Suprapubic skin (tissue), 4 donors: ENCODE results near the gene CCDC106. TPM values are rescaled to one million over a fixed set of nuclear protein-coding genes. Genes with fewer than 3 reads are reported as not detected.

Experiments
- DNase-seq, 2 donors: peaks; one replicate each; pipeline ENCODE4 v3.0.0-alpha.2; 2019; ENCODE audit warnings: low spot score in 2 of 2
- H3K27ac ChIP-seq: fragments of 200-600 bp; sonication (generic); one replicate; pipeline ENCODE4 v1.5.1; 2019
- H3K27me3 ChIP-seq: fragments of 200-600 bp; sonication (generic); one replicate; pipeline ENCODE4 v1.5.1; 2019
- H3K36me3 ChIP-seq: fragments of 200-600 bp; sonication (generic); one replicate; pipeline ENCODE4 v1.5.1; 2019
- H3K4me1 ChIP-seq: fragments of 200-600 bp; sonication (generic); one replicate; pipeline ENCODE4 v1.5.1; 2019
- H3K4me3 ChIP-seq: fragments of 200-600 bp; sonication (generic); one replicate; pipeline ENCODE4 v1.5.1; 2019; ENCODE audit warnings: mild to moderate bottlenecking
- H3K9me3 ChIP-seq: fragments of 200-600 bp; sonication (generic); one replicate; pipeline ENCODE4 v1.5.1; 2019
- CTCF ChIP-seq, 2 donors: fragments of 200-600 bp in 1 of 2; fragments of 450-650 bp in 1 of 2; sonication (generic) in 1 of 2; IDR thresholded peaks; one replicate each; pipeline ENCODE4 v1.5.1; 2016 to 2019; ENCODE audit warnings: antibody characterized with exemption in 2 of 2, mild to moderate bottlenecking in 1 of 2, moderate library complexity in 1 of 2
- EP300 ChIP-seq: sonication (generic); formaldehyde crosslinking; IDR thresholded peaks from one replicate; pipeline ENCODE4 v1.6.1; 2017; ENCODE audit warnings: antibody characterized with exemption
- POLR2A ChIP-seq, 2 donors: fragments of 450-650 bp; IDR thresholded peaks; one replicate each; pipeline ENCODE4 v1.6.1; 2017; ENCODE audit warnings: antibody characterized with exemption in 2 of 2, mild to moderate bottlenecking in 2 of 2, moderate library complexity in 2 of 2
- POLR2AphosphoS5 ChIP-seq, 3 donors: sonication (generic); formaldehyde crosslinking; IDR thresholded peaks; one replicate each; pipeline ENCODE4 v1.6.1; 2017; ENCODE audit warnings: antibody characterized with exemption in 3 of 3
- WGBS: methylation state at CpG from one replicate; pipeline ENCODE4 v1.1.5; 2018; 5-methylcytosine and 5-hydroxymethylcytosine counted together
- total RNA-seq, 4 donors: library from RNA; depleted of rRNA; stranded (reverse); fragments of >200 nt; gene quantifications; one replicate each; pipeline ENCODE4 v1.1.0, GENCODE V29; 2016

The CCDC106 gene
- total RNA-seq, 4 donors from 2014 or later = 6.2 to 18.3 (median 8.5) TPM

GRCh38 chr19:55663846-55664536, 16.0 kb downstream of the CCDC106 start:
- Histone ChIP-seq H3K36me3 (peaks cover 97% of the 10 kb centered on the region), H3K27me3 (no peaks in the 10 kb centered on the region), H3K9me3 (no peaks in the 10 kb centered on the region), H3K4me1 (peaks cover 28% of the 10 kb centered on the region), H3K4me3 (no peak overlapping the region), H3K27ac (no peak overlapping the region)
- DNase-seq = no peak
- TF ChIP-seq CTCF (IDR thresholded peaks at IDR 0.05) = no peak
- no peak for TF ChIP-seq EP300
- no peak for TF ChIP-seq POLR2AphosphoS5 (IDR thresholded peaks at IDR 0.05)
- no peak for TF ChIP-seq POLR2A (IDR thresholded peaks at IDR 0.05)
- 87% methylated on average over 9 of the region's 20 CpGs for WGBS

GRCh38 chr19:55666343-55667005, 18.5 kb downstream of the CCDC106 start:
- 100% methylated on average over 2 of the region's 12 CpGs for WGBS
- peaks cover 93% of the 10 kb centered on the region for H3K36me3 ChIP-seq

GRCh38 chr19:55667006-55667381, 19.0 kb downstream of the CCDC106 start:
- WGBS = 88% methylated on average over 4 of the region's 4 CpGs
- TF ChIP-seq CTCF (IDR thresholded peaks at IDR 0.05) (no peak), EP300 (no peak), POLR2AphosphoS5 (IDR thresholded peaks at IDR 0.05) (no peak), POLR2A (IDR thresholded peaks at IDR 0.05) (no peak)
- H3K9me3 ChIP-seq = no peaks in the 10 kb centered on the region
- H3K36me3 ChIP-seq = peaks cover 88% of the 10 kb centered on the region
- no peaks in the 10 kb centered on the region for H3K27me3 ChIP-seq
- DNase-seq = no peak
- H3K4me1 ChIP-seq = peaks cover 13% of the 10 kb centered on the region
- H3K27ac ChIP-seq = no peak overlapping the region
- H3K4me3 ChIP-seq = no peak overlapping the region

More at GRCh38 chr19:55666343-55667005, 18.5 kb downstream of the CCDC106 start:
- no peak for TF ChIP-seq POLR2A (IDR thresholded peaks at IDR 0.05)
- TF ChIP-seq POLR2AphosphoS5 (IDR thresholded peaks at IDR 0.05) = no peak
- no peak for TF ChIP-seq CTCF (IDR thresholded peaks at IDR 0.05)
- no peak for TF ChIP-seq EP300
- no peak overlapping the region for H3K27ac ChIP-seq
- H3K9me3 ChIP-seq = no peaks in the 10 kb centered on the region
- no peak for DNase-seq
- peaks cover 13% of the 10 kb centered on the region for H3K4me1 ChIP-seq
- H3K27me3 ChIP-seq = no peaks in the 10 kb centered on the region
- no peak overlapping the region for H3K4me3 ChIP-seq

GRCh38 chr19:55667511-55667910, 19.5 kb downstream of the CCDC106 start:
- DNase-seq = no peak

More at GRCh38 chr19:55667511-55667910, 19.5 kb downstream of the CCDC106 start:
- H3K27me3 ChIP-seq = no peaks in the 10 kb centered on the region
- H3K36me3 ChIP-seq = peaks cover 87% of the 10 kb centered on the region
- no peak overlapping the region for H3K27ac ChIP-seq
- no peaks in the 10 kb centered on the region for H3K9me3 ChIP-seq
- TF ChIP-seq CTCF (IDR thresholded peaks at IDR 0.05) (no peak), POLR2A (IDR thresholded peaks at IDR 0.05) (no peak), EP300 (no peak), POLR2AphosphoS5 (IDR thresholded peaks at IDR 0.05) (no peak)
- peaks cover 13% of the 10 kb centered on the region for H3K4me1 ChIP-seq
- 89% methylated on average over 7 of the region's 12 CpGs for WGBS
- H3K4me3 ChIP-seq = no peak overlapping the region
